Cardiac muscle cell (in vitro differentiated cells and primary cell): ENCODE results near the gene LRFN4. TPM values are rescaled to one million over a fixed set of nuclear protein-coding genes. Genes with fewer than 3 reads are reported as not detected.

Experiments
- DNase-seq, 2 donors: peaks; one replicate each; pipeline versions ENCODE4 v3.0.0 to v3.0.0-alpha.2; 2010 to 2017; ENCODE audit warnings: low read depth in 1 of 2, low spot score in 1 of 2
- H3K27ac ChIP-seq: fragments of 200-600 bp; sonication (generic); 2 replicates; pipeline ENCODE4 v1.5.1; 2016
- H3K27me3 ChIP-seq: fragments of 200-600 bp; sonication (generic); 2 replicates; pipeline ENCODE4 v1.6.0; 2016; ENCODE audit warnings: control low read depth
- H3K36me3 ChIP-seq: fragments of 200-600 bp; sonication (generic); 2 replicates; pipeline ENCODE4 v1.5.1; 2016; ENCODE audit warnings: control low read depth
- H3K4me1 ChIP-seq: fragments of 200-600 bp; sonication (generic); 2 replicates; pipeline ENCODE4 v1.8.1; 2017; ENCODE audit warnings: low read depth, mild to moderate bottlenecking, mixed run types
- H3K4me3 ChIP-seq: fragments of 200-600 bp; sonication (generic); 2 replicates; pipeline ENCODE4 v1.5.1; 2016; ENCODE audit warnings: mild to moderate bottlenecking
- H3K9me3 ChIP-seq: fragments of 200-600 bp; sonication (generic); 2 replicates; pipeline ENCODE4 v1.5.1; 2017; ENCODE audit warnings: low read depth, mild to moderate bottlenecking, control low read depth
- polyA plus RNA-seq: library from polyadenylated mRNA; unstranded; fragments of >200 nt; fragmentation: Nextera tagmentation; extraction: Ambion mirVana; gene quantifications from 2 replicates; pipeline ENCODE4 v1.2.1, GENCODE V29; 2016
- total RNA-seq: library from RNA; depleted of rRNA; stranded (reverse); fragments of >200 nt; gene quantifications from 2 replicates; pipeline ENCODE4 v1.2.3, GENCODE V29; 2016
- TF ChIP-seq, protein P1 (sequence below): IDR thresholded peaks from 2 replicates; pipeline ENCODE4 v1.5.1; 2012; ENCODE audit warnings: low read depth, mild to moderate bottlenecking, low read length

The LRFN4 gene
- total and polyA plus RNA-seq, 2 experiments from 2014 or later = 41.6 to 50.4 TPM

DNA sequence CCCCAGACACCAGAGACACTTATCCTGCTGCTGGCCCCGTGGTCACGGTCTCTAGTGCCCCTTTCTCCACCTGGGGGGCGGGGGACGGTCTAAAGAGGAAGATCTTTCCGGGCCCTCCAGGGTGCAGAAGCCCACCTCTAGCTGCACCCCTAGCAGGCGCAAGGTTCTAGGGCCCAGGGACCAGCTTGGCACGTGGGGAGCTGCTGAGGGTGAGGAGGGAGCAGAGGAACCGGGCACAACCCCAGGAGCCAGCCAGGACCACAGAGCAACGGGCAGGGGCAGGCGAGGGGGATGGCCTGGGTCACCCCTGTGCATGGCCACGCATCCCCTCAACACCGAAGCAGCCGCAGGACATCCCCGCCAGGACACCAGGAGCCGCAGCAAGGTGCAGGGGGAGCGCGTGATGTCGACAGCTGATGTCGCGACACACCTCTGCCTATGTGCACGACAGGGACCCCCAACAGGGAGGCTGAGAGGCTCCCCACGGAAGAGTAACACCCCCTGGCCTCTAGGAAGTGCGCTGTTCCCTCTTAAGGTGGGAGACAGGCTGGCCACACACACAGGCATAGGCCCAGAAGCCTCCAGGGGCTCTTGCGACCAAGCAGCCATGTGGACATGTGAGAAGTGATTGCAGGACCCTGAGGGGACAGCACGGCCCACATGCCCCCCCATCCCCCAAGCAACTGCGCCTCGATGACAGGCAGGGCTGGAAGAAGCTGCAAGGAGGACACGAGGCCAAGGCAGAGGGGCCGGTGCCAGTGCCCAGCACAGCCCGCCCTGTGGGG is 5.1 kb downstream of the LRFN4 start:
- Histone ChIP-seq H3K4me1 (peaks cover 5% of the 10 kb centered on the region), H3K27ac (no peak overlapping the region), H3K36me3 (peaks cover 3% of the 10 kb centered on the region), H3K4me3 (no peak overlapping the region), H3K27me3 (no peaks in the 10 kb centered on the region), H3K9me3 (no peaks in the 10 kb centered on the region)
- TF ChIP-seq, protein P1, sequence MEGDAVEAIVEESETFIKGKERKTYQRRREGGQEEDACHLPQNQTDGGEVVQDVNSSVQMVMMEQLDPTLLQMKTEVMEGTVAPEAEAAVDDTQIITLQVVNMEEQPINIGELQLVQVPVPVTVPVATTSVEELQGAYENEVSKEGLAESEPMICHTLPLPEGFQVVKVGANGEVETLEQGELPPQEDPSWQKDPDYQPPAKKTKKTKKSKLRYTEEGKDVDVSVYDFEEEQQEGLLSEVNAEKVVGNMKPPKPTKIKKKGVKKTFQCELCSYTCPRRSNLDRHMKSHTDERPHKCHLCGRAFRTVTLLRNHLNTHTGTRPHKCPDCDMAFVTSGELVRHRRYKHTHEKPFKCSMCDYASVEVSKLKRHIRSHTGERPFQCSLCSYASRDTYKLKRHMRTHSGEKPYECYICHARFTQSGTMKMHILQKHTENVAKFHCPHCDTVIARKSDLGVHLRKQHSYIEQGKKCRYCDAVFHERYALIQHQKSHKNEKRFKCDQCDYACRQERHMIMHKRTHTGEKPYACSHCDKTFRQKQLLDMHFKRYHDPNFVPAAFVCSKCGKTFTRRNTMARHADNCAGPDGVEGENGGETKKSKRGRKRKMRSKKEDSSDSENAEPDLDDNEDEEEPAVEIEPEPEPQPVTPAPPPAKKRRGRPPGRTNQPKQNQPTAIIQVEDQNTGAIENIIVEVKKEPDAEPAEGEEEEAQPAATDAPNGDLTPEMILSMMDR = no peak
- no peak for DNase-seq

DNA sequence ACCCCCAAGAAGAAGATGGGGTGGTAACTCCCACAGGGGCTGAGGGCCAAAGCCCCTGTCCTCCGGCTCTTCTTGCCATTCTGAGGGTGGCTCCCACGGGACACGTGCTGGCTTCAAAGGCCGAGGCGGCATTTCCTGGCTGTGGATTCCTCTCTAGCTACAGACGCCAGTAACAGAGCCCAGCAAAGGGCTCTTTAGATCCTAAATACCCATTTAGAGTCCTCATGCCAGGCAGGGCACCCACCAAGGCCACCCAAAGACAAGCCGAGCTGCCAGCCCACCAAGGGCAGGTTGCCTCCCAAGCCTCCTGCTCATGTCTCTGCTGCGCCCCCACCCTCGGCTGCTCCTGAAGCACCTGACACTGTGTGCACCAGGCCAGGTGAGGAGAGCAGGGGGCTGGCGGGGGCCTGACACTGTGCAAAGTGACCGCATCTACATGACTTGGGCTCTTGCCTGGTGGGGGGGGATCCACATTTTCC is 5.7 kb downstream of the LRFN4 start:
- Histone ChIP-seq H3K9me3 (no peaks in the 10 kb centered on the region), H3K4me1 (peaks cover 5% of the 10 kb centered on the region), H3K4me3 (no peak overlapping the region), H3K36me3 (peaks cover 3% of the 10 kb centered on the region), H3K27me3 (no peaks in the 10 kb centered on the region), H3K27ac (no peak overlapping the region)
- TF ChIP-seq, protein P1 = no peak
- no peak for DNase-seq

- H3K9me3 ChIP-seq = no peaks in the 10 kb centered on the region
- no peak overlapping the region for H3K4me3 ChIP-seq
- TF ChIP-seq, protein P1 = no peak
- DNase-seq = no peak
- H3K4me1 ChIP-seq = peaks cover 5% of the 10 kb centered on the region
- H3K27me3 ChIP-seq = no peaks in the 10 kb centered on the region
- H3K36me3 ChIP-seq = peaks cover 3% of the 10 kb centered on the region
- no peak overlapping the region for H3K27ac ChIP-seq
These were observed 6.7 kb downstream of the LRFN4 start for GRCh38 chr11:66863428-66864125.

DNA sequence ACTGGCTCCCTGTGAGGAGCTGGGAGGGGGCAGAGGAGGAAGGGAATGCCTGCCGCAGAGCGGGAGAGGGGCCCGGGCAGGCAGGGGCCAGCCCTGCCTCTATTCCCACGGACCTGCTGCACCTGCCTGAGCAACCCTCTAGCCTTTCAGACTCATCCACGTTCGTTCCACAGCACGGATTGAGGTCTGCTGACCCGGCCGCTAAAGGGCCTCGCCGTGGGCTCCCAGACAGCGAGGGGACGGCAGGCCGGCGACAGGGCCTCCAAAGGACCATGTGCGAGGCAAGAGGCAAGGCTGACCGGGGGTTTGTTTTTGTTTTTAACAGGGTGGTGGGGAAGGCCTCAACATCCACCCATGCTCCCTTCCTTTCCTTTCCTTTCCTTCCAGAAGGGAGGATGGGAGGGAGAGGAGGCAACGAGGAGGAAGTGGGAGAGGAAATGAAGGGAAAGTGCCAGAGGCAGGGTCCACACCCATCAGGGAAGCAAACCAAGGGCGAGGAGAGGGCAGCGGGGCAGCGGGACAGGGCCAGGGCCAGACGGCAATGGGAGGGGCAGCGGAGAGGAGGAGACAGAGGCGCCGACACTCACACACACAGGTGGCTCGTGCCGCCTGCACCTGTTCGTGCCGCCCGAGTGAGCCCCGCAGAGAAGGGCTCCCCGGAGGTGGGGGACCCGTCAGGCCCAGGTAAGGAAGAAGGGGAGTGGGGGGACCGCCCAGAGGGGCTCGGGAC is 7.5 kb downstream of the LRFN4 start:
- DNase-seq = no peak
- Histone ChIP-seq H3K27me3 (no peaks in the 10 kb centered on the region), H3K4me1 (peaks cover 5% of the 10 kb centered on the region), H3K4me3 (no peak overlapping the region), H3K9me3 (no peaks in the 10 kb centered on the region), H3K36me3 (peaks cover 2% of the 10 kb centered on the region), H3K27ac (no peak overlapping the region)
- TF ChIP-seq, protein P1 = no peak

DNA sequence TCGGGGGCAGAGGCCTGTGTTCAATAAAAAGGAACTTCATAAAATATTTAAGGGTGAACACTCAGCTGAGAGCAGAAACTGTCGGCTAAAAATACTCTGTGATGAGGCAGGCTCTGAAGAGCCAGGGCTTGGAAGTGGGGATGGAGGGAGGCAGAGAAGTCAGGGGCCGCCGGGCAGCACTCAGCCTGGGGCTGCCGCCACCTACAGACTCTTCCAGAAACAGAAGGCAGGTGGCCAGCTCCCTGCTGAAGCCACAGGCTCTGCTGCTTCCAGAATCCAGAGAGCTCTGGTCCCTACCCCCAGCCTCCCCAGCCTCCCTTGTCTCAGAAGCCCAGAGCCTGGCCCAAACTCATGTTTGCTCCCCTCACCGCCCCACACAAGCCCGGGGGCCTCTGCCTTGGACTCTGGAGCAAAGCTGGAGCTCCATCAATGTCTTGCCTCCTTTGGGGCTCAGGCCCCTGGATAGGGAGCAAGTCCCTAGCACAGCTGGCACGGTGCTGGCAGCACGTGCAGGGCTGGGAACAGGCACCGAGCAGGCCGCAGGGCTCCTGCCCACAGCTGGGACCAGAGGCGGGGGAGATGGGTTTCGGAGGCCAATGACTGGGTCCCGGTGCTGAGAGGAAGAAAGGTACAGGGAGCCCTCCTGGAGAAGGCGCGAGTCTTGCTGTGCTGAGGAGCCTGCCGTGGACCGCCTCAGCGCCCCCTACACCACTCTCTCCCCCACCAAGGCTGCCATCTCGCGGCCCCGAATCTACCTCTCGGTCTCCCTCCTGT is 8.2 kb downstream of the LRFN4 start:
- Histone ChIP-seq H3K36me3 (no peaks in the 10 kb centered on the region), H3K9me3 (no peaks in the 10 kb centered on the region), H3K27ac (no peak overlapping the region), H3K4me1 (peaks cover 5% of the 10 kb centered on the region), H3K27me3 (no peaks in the 10 kb centered on the region), H3K4me3 (no peak overlapping the region)
- TF ChIP-seq, protein P1 = no peak
- peak in 1 of 2 donors; percentile 52 for DNase-seq
